MG63 (cell line): ENCODE data around the gene MIPOL1. TPM values are rescaled to one million over a fixed set of nuclear protein-coding genes. Genes with fewer than 3 reads are reported as not detected.
"Not testable (repeated sequence)": the region's sequence is repeated elsewhere in the genome, so short reads cannot be mapped to it uniquely, and the experiment has no call there.

Experiments
- DNase-seq: peaks from one replicate; pipeline ENCODE4 v3.0.0-alpha.2; 2020
- H3K27me3 ChIP-seq: fragments of 250-450 bp; sonication (Bioruptor Pico); 2 replicates; pipeline ENCODE4 v1.5.1; 2020; ENCODE audit warnings: mild to moderate bottlenecking, moderate library complexity
- H3K36me3 ChIP-seq: fragments of 250-450 bp; sonication (Bioruptor Pico); 2 replicates; pipeline ENCODE4 v1.5.1; 2020; ENCODE audit warnings: mild to moderate bottlenecking, moderate library complexity
- H3K4me3 ChIP-seq: fragments of 250-450 bp; sonication (Bioruptor Pico); 2 replicates; pipeline ENCODE4 v1.5.1; 2020; ENCODE audit warnings: mild to moderate bottlenecking, moderate library complexity
- H3K9me3 ChIP-seq: fragments of 250-450 bp; sonication (Bioruptor Pico); 2 replicates; pipeline ENCODE4 v1.5.1; 2020; ENCODE audit warnings: mild to moderate bottlenecking, moderate library complexity
- total RNA-seq: library from RNA; depleted of rRNA; stranded (reverse); fragments of >200 nt; shearing (Covaris generic); gene quantifications from 2 replicates; pipeline ENCODE4 v1.2.3, GENCODE V29; 2014; ENCODE audit warnings: low replicate concordance

Gene MIPOL1
- total RNA-seq, 1 experiment from 2014 or later: 6.0 TPM

DNA sequence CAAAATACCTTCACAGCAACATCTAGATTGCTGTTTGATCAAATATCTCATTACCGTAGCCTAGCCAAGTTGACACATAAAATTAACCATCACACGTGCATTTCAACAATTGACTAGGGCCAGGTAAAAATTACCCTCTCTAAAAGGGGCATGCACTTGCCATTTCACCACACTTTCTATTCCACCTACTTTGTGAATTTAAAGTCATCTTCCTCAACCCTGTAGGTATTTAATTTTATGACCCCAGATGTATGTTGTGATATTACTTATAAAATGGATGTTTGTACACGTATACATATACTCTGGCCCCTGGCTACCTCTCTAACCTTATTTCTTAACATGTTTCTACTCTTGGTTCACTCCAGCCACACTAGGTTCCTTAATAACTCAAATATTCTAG is 237.1 kb downstream of the MIPOL1 start:
- Histone ChIP-seq H3K27me3 (no peaks in the 10 kb centered on the region), H3K9me3 (no peaks in the 10 kb centered on the region), H3K4me3 (no peak overlapping the region), H3K36me3 (no peaks in the 10 kb centered on the region)
- no peak for DNase-seq

DNA sequence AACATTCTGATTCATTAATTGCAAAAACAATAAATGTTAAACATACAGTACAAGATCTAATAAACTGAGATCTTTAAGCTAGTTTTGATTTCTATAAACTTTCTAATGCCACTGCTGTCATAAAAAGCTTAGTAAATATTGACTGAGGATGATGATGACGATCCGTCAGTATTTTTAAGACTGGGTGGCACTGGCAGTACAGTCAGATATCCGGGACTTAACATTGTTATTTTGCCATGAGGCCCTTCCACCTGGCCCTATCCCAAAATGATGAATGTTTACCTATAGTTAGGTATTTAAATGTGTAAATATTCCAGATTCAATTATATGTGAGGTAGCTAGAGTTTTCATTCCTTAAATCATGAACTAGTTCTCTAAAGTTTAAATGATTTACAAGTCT is 238.8 kb downstream of the MIPOL1 start:
- Histone ChIP-seq H3K9me3 (no peaks in the 10 kb centered on the region), H3K27me3 (no peaks in the 10 kb centered on the region), H3K36me3 (no peaks in the 10 kb centered on the region), H3K4me3 (no peak overlapping the region)
- DNase-seq: no peak

DNA sequence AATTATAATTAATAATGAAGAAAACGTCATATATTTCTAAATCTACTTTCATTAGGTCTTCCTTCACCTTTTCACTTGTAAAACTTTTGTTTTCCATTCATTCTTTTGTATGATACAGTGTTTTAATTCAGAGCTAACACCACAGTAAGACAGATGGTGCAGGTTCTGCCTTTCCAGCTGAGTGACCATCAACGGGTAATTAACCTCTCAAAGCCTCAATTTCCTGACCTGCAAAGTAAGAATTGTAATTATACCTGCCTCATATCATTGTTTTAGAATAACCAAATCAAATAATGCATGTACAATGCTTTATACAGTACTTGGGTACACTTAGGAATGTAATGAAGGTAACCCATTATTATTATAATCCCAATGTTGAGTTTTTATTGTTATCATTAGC is 239.8 kb downstream of the MIPOL1 start:
- no peak for DNase-seq
- H3K9me3 ChIP-seq: no peaks in the 10 kb centered on the region
- no peaks in the 10 kb centered on the region for H3K36me3 ChIP-seq
- no peak overlapping the region for H3K4me3 ChIP-seq
- H3K27me3 ChIP-seq: no peaks in the 10 kb centered on the region

DNA sequence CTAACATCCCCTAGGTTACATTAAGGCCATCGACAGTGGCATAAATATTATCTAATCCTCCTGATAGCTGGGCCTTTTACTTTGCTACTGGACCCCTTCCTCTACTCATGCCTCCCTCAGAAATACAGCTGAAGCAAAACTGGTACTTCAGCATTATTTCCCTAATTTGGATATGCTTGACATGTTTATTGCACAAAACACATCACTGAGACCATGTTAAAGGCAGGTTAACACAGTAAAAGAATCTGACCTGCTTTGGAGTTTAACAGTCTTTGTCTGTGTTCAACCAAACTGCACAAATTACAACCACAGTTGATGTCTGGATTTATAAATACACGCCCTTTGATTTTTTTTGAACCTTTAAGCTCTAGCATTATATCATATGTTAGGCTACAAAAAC is 240.7 kb downstream of the MIPOL1 start:
- H3K36me3 ChIP-seq: no peaks in the 10 kb centered on the region
- no peak overlapping the region for H3K4me3 ChIP-seq
- H3K27me3 ChIP-seq: no peaks in the 10 kb centered on the region
- H3K9me3 ChIP-seq: no peaks in the 10 kb centered on the region
- no peak for DNase-seq

DNA sequence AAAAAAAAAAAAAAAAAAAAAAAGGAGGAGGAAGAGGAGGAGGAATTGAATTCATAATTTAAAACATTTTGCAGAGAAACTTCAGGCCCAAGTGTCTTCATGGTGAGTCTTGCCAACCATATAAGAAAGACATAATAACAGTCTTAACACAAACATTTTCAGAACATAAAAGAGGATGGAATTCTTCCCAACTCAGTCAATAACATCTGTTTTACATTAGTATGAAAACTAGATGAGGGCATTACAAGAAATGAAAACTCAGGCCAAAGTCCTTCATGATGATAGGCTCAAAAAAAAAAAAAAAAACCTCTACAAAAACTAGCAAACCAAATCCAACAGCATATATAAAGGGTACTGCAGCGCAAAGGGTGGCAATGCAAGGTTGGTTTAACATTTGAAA is 245.7 kb downstream of the MIPOL1 start:
- no peaks in the 10 kb centered on the region for H3K36me3 ChIP-seq
- H3K27me3 ChIP-seq: no peaks in the 10 kb centered on the region
- no peaks in the 10 kb centered on the region for H3K9me3 ChIP-seq
- H3K4me3 ChIP-seq: no peak overlapping the region
- no peak for DNase-seq

DNA sequence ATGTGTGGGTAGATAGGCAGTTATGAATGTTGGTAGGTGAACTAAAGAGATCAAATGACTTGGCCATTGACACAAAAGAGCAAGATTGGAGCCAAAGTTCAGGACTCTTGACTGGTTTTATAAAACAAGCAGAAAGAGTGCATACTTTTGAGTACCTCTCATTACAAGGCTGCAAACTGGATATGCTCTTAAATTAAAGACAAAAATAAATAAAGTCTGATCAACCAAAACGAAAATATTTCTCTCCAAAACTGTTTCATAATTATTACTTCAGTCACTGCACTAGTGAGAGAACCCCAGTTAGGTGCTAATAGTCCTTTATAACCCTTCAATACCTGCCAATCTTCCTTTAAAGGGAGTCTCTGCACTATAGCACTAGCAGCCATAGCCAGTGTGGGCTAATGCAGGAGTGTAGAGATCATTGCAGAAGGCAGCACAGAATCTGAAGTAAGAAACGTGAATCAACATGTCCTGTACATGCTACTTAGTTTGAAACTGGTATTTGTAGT is 250.2 kb downstream of the MIPOL1 start:
- Histone ChIP-seq H3K9me3 (no peaks in the 10 kb centered on the region), H3K4me3 (no peak overlapping the region), H3K36me3 (no peaks in the 10 kb centered on the region), H3K27me3 (no peaks in the 10 kb centered on the region)
- DNase-seq: no peak

DNA sequence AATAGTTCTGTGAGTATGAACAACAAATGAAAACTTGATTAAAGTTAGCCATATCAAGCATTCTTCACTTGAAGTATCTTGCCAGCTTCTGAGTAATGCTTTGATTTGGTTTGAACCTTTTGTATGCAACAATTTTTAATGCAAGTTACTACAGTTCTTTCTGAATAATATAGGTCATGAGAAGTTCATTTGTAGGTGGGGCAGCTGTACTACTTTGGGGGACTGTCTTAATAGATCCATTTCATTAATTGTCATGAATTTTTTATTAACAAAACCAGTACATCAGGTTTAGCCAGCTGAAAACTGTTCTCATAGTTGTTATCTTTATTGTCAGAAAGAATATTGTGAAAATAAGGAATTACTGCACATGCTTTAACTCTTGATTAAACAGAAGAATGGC is 254.6 kb downstream of the MIPOL1 start:
- no peak for DNase-seq
- Histone ChIP-seq H3K4me3 (no peak overlapping the region), H3K9me3 (no peaks in the 10 kb centered on the region), H3K27me3 (no peaks in the 10 kb centered on the region), H3K36me3 (no peaks in the 10 kb centered on the region)

DNA sequence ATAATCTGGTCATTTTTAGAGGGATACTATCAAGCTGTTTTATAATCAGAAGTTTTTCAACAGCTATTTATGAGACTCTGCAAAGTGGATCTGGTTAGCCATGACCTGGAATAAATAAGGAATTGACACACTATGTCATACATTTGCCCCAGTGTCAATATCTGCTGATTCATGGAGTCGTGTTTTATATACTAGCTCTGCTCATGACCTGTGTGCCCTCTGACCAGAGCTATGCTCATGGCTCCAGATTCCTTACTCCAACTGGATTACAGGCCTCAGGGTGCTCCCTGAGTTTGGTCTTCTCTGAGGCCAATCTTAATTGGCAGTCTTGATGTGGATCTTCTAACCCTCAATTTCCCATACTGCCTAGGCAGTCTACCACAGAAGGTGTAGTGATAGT is 256.2 kb downstream of the MIPOL1 start:
- Histone ChIP-seq H3K4me3 (no peak overlapping the region), H3K9me3 (no peaks in the 10 kb centered on the region), H3K36me3 (no peaks in the 10 kb centered on the region), H3K27me3 (no peaks in the 10 kb centered on the region)
- no peak for DNase-seq

DNA sequence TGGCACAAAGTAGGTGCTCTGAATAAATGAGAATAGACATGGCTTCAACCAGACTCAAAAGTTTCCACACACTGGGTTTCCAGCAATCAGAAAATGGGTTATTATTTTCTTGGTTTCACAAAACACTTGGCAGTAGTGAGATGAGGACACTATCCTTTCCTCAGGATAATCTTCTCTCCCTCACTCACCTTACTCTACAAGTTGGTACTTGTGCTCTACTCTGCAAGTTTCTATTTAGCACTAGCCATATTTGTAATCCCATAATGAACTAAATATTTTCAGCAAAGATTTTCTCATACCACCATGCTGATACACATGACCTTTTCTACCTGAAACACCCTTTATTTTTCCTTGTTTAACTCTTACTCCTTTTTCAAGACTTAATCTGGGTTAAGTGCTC is 259.6 kb downstream of the MIPOL1 start:
- Histone ChIP-seq H3K36me3 (no peaks in the 10 kb centered on the region), H3K4me3 (no peak overlapping the region), H3K27me3 (no peaks in the 10 kb centered on the region), H3K9me3 (no peaks in the 10 kb centered on the region)
- DNase-seq: no peak

DNA sequence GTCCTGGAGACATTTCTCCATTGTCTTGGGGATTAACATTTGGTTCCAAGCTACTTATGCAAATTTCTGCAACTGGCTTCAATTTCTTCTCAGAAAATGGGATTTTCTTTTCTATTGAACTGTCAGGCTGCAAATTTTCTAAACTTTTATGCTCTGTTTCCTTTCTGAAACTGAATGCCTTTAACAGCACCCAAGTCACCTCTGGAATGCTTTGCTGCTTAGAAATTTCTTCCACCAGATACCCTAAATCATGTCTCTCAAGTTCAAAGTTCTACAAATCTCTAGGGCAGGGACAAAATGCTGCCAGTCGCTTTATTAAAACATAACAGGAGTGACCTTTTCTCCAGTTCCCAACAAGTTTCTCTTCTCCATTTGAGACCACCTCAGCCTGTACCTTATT is 264.7 kb downstream of the MIPOL1 start:
- H3K4me3 ChIP-seq, H3K36me3 ChIP-seq, H3K9me3 ChIP-seq, H3K27me3 ChIP-seq, DNase-seq: not testable (repeated sequence)

DNA sequence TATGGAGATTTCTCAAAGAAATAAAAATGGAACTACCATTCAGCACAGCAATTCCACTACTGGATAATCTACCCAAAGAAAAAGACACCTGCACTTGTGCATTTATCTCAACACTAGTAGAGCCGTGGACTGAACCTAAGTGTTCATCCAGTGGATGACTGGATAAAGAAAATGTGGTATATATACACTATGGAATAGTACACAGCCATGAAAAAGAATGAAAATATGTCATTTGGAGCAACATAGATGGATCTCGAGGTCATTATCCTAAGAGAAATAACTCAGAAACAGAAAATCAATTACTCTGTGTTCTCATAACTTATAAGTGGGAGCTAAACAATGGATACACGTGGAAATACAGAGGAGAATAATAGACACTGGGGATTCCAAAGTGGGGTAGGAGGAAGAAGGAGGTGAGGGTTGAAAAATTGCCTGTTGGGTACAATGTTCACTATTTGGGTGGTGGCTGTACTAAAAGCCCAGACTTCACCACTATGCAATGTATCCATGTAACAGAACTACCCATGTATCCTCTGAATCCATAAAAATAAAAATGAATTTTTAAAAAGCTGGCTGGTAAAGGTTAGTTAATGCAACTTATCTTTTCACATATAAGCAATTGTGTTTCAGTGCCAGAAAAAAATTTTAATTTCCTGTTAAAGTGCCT is 266.6 kb downstream of the MIPOL1 start:
- H3K9me3 ChIP-seq: no peaks in the 10 kb centered on the region
- H3K27me3 ChIP-seq: no peaks in the 10 kb centered on the region
- no peak for DNase-seq
- H3K36me3 ChIP-seq: no peaks in the 10 kb centered on the region
- H3K4me3 ChIP-seq: no peak overlapping the region

DNA sequence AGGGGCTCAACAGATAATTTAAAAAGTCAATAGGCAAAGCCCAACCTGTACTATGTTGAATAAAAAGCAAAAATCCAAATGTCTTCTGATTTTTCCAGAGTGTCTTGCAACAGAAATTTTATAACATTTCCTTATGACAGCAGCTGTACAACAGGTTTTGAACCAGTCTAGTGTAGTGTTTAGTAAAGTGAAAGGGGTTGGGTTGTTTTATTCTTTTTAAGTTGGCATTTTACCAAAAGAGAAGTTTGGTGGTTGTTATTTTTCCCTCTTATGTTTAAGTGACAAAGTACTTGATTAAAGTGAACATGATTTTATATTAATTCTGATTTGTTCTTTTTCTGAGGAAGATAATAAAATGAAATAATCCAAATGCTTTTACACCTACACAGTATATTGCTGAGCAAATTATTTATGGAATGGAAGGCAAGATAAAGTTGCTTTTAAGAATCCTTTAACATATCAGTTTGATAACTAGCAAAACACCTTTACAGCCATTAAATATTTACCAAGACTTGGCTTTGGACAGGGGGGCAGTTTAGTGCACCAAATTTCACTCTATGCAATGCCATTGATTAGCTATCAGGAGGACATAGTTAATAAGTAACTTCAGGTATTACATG is 268.4 kb downstream of the MIPOL1 start:
- H3K36me3 ChIP-seq: no peaks in the 10 kb centered on the region
- no peaks in the 10 kb centered on the region for H3K9me3 ChIP-seq
- no peak for DNase-seq
- H3K4me3 ChIP-seq: no peak overlapping the region
- no peaks in the 10 kb centered on the region for H3K27me3 ChIP-seq

DNA sequence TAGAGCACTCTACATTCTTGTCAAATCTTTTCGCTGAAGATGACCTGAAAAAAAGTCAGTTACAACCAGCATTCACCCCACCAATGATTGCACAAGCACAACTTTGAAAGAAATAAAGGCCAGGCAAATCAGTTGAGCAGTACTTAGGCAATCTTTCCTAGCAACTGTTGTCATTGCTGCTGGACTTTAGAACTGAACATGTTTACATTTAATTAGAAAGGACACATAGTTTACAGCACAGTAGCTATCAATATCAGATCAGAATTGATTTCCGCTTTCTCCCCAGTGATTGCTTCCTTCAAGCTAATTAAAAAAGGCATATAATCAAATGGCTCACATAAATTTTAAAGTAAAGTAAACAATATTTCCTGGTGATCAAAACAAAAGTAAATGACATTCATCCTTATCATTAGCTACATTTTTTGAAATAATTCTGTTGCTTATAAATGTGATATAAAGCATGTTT is 268.9 kb downstream of the MIPOL1 start:
- no peaks in the 10 kb centered on the region for H3K27me3 ChIP-seq
- no peak overlapping the region for H3K4me3 ChIP-seq
- no peak for DNase-seq
- H3K9me3 ChIP-seq: no peaks in the 10 kb centered on the region
- no peaks in the 10 kb centered on the region for H3K36me3 ChIP-seq

DNA sequence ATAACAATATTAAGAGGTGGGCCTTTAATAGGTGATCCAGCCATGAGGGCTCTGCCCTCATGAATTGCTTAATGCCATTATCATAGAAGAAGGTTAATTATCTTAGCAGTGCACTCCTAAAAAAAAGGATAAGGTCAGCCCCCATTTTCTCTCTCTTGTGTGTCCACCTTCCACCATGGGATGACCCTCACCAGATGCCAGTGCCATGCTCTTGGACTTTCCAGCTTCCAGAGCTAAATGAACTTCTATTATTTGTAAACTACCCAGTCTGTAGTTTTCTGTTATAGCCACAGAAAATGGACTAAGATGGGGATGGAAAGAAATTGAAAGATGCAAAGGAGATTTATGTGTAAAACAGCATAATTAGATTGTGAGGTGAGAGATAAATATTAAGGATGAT is 271.9 kb downstream of the MIPOL1 start:
- Histone ChIP-seq H3K27me3 (no peaks in the 10 kb centered on the region), H3K36me3 (no peaks in the 10 kb centered on the region), H3K4me3 (no peak overlapping the region), H3K9me3 (no peaks in the 10 kb centered on the region)
- no peak for DNase-seq

DNA sequence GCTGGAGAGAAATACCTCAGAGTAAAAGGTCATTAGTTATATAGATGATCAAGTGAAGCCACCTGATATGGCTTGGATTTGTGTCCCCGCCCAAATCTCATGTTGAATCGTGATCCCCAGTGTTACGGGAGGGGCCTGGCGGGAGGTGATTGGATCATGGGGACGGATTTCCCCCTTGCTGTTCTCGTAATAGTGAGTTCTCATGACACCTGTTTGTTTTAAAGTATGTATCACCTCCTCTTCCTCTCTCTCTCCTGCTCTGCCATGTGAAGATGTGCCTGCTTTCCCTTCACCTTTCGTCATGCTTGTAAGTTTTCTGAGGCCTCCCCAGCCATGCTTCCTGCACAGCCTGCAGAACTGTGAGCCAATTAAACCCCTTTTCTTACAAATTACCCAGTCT is 272.5 kb downstream of the MIPOL1 start:
- Histone ChIP-seq H3K4me3 (no peak overlapping the region), H3K27me3 (no peaks in the 10 kb centered on the region), H3K36me3 (no peaks in the 10 kb centered on the region), H3K9me3 (no peaks in the 10 kb centered on the region)
- no peak for DNase-seq

DNA sequence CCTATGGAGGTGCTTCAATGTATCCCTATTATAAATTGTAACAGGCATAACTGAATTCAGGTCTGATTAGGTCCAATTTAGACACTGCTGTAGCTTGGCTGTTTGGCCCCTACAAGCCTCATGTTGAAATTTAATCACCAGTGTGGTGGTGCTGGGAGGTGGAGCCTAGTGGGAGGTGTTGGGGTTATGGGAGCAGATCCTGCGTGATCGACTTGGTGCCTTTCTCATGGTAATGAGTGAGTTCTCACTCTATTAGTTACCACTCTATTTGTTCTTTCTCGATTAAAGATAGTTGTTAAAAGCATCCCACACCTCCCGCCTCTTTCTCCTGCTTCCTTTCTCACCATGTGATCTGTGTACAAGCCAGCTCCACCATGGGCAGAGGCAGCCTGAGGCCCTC is 275.2 kb downstream of the MIPOL1 start:
- Histone ChIP-seq H3K36me3 (no peaks in the 10 kb centered on the region), H3K4me3 (no peak overlapping the region), H3K9me3 (no peaks in the 10 kb centered on the region), H3K27me3 (no peaks in the 10 kb centered on the region)
- no peak for DNase-seq

DNA sequence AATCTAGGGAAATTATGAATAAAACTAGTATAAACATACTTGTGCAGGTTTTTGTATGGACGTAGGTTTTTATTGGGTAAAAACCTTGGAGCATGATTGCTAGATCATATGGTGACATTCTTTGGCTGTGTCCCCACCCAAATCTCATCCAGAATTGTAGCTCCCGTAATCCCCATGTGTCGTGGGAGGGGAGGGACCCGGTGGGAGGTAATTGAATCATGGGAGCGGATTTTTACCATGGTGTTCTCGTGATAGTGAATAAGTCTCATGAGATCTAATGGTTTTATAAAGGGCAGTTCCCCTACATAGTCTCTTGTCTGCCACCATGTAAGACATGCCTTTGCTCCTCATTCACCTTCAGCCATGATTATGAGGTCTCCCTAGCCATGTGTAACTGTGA is 276.5 kb downstream of the MIPOL1 start:
- H3K27me3 ChIP-seq: no peaks in the 10 kb centered on the region
- H3K9me3 ChIP-seq: no peaks in the 10 kb centered on the region
- DNase-seq: no peak
- no peaks in the 10 kb centered on the region for H3K36me3 ChIP-seq
- H3K4me3 ChIP-seq: no peak overlapping the region
